AG09309 (cell line): ENCODE results near the gene RFX2.

ENCODE experiments used
- DNase-seq: peaks from one replicate; pipeline ENCODE4 v3.0.0-alpha.2; 2010; ENCODE audit warnings: low read depth
- H3K4me3 ChIP-seq: 2 replicates; pipeline ENCODE4 v1.5.1; 2011; ENCODE audit warnings: mild to moderate bottlenecking, low read depth, low read length, moderate library complexity; ENCODE audit not compliant: control insufficient read depth
- CTCF ChIP-seq: IDR thresholded peaks from 2 replicates; pipeline ENCODE4 v1.5.1; 2011; ENCODE audit warnings: mild to moderate bottlenecking, low read depth, low read length, inconsistent platforms; ENCODE audit not compliant: insufficient read depth, control insufficient read depth; ENCODE audit errors: missing control alignments

RFX2 gene

GRCh38 chr19:5975388-5975728, 134.9 kb downstream of the RFX2 start:
- TF ChIP-seq CTCF, result no peak
- H3K4me3 ChIP-seq, result no peak overlapping the region
- no peak for DNase-seq

- no peak overlapping the region for H3K4me3 ChIP-seq
- TF ChIP-seq CTCF, result no peak
- DNase-seq, result no peak
Observed at GRCh38 chr19:5974721-5975387, 135.4 kb downstream of the RFX2 start.

GRCh38 chr19:5973867-5974635, 136.2 kb downstream of the RFX2 start:
- no peak for TF ChIP-seq CTCF
- H3K4me3 ChIP-seq, result no peak overlapping the region
- DNase-seq, result no peak

- DNase-seq, result no peak
- no peak for TF ChIP-seq CTCF
- no peak overlapping the region for H3K4me3 ChIP-seq
Observed at GRCh38 chr19:5973376-5973775, 136.9 kb downstream of the RFX2 start.

- TF ChIP-seq CTCF, result no peak
- no peak for DNase-seq
- H3K4me3 ChIP-seq, result no peak overlapping the region
Observed at GRCh38 chr19:5972355-5972731, 138.0 kb downstream of the RFX2 start.

GRCh38 chr19:5971714-5972354, 138.5 kb downstream of the RFX2 start:
- DNase-seq, result no peak
- no peak for TF ChIP-seq CTCF
- no peak overlapping the region for H3K4me3 ChIP-seq
